Neural progenitor cell (in vitro differentiated cells): ENCODE data around the gene OVAAL. TPM values are rescaled to one million over a fixed set of nuclear protein-coding genes. Genes with fewer than 3 reads are reported as not detected.

ENCODE experiments used
- DNase-seq: peaks from one replicate; pipeline ENCODE4 v3.0.0-alpha.2; 2016; ENCODE audit warnings: low spot score
- H2AFZ ChIP-seq: fragments of 200-600 bp; sonication (generic); replicated peaks from 2 replicates; pipeline ENCODE4 v1.6.1; 2016; ENCODE audit warnings: antibody characterized with exemption
- H3F3A ChIP-seq: fragments of 200-600 bp; sonication (generic); 2 replicates; pipeline ENCODE4 v1.6.1; 2016; ENCODE audit warnings: antibody characterized with exemption, low read depth
- H3K27ac ChIP-seq: fragments of 200-600 bp; sonication (generic); 2 replicates; pipeline ENCODE4 v1.5.1; 2016; ENCODE audit warnings: mild to moderate bottlenecking
- H3K27me3 ChIP-seq: fragments of 200-600 bp; sonication (generic); 2 replicates; pipeline ENCODE4 v1.6.1; 2016; ENCODE audit warnings: mild to moderate bottlenecking, moderate library complexity
- H3K36me3 ChIP-seq: fragments of 200-600 bp; sonication (generic); 2 replicates; pipeline ENCODE4 v1.5.1; 2016
- H3K4me1 ChIP-seq: fragments of 200-600 bp; sonication (generic); 2 replicates; pipeline ENCODE4 v1.6.1; 2016; ENCODE audit warnings: mixed run types
- H3K4me2 ChIP-seq: fragments of 200-600 bp; sonication (generic); 2 replicates; pipeline ENCODE4 v1.6.1; 2016
- H3K4me3 ChIP-seq: fragments of 200-600 bp; sonication (generic); 2 replicates; pipeline ENCODE4 v1.5.1; 2016
- H3K79me2 ChIP-seq: fragments of 200-600 bp; sonication (generic); 2 replicates; pipeline ENCODE4 v1.6.1; 2016; ENCODE audit warnings: low read depth
- H3K9ac ChIP-seq: fragments of 200-600 bp; sonication (generic); 2 replicates; pipeline ENCODE4 v1.6.1; 2016
- H3K9me3 ChIP-seq: fragments of 200-600 bp; sonication (generic); 2 replicates; pipeline ENCODE4 v1.5.1; 2016; ENCODE audit warnings: low read depth
- H4K20me1 ChIP-seq: fragments of 200-600 bp; sonication (generic); 2 replicates; pipeline ENCODE4 v1.6.1; 2016; ENCODE audit warnings: low read depth
- H3K27ac Mint-ChIP-seq: 3 replicates; pipeline ENCODE4 v1.8.0; 2021; ENCODE audit warnings: mixed read lengths
- H3K27me3 Mint-ChIP-seq: 2 replicates; pipeline ENCODE4 v1.8.0; 2022; ENCODE audit warnings: low read depth, mild to moderate bottlenecking, inconsistent platforms, moderate library complexity, mixed read lengths; ENCODE audit not compliant: insufficient read depth
- H3K36me3 Mint-ChIP-seq: 3 replicates; pipeline ENCODE4 v1.8.0; 2021; ENCODE audit warnings: mixed read lengths
- H3K4me1 Mint-ChIP-seq: 3 replicates; pipeline ENCODE4 v1.8.0; 2021; ENCODE audit warnings: mixed read lengths
- H3K4me3 Mint-ChIP-seq: 3 replicates; pipeline ENCODE4 v1.8.0; 2021; ENCODE audit warnings: mild to moderate bottlenecking, moderate library complexity, mixed read lengths
- H3K9me3 Mint-ChIP-seq: 3 replicates; pipeline ENCODE4 v1.8.0; 2020; ENCODE audit warnings: mixed read lengths
- CTCF ChIP-seq: fragments of 200-600 bp; sonication (generic); IDR thresholded peaks from 2 replicates; pipeline ENCODE4 v1.5.1; 2017; ENCODE audit warnings: antibody characterized with exemption, mild to moderate bottlenecking
- EZH2 ChIP-seq: fragments of 200-600 bp; sonication (generic); IDR thresholded peaks from 2 replicates; pipeline ENCODE4 v1.6.1; 2017; ENCODE audit warnings: antibody characterized with exemption, mild to moderate bottlenecking, moderate library complexity
- EZH2phosphoT487 ChIP-seq: fragments of 200-600 bp; sonication (generic); IDR thresholded peaks from 2 replicates; pipeline ENCODE4 v1.6.1; 2017; ENCODE audit warnings: antibody characterized with exemption
- total RNA-seq: library from RNA; depleted of rRNA; stranded (reverse); fragments of >200 nt; gene quantifications from 2 replicates; pipeline ENCODE4 v1.2.3, GENCODE V29; 2015; ENCODE audit warnings: low replicate concordance

OVAAL gene
- total RNA-seq, 1 donor from 2014 or later: not detected

- Histone ChIP-seq H2AFZ (no peak overlapping the region), H3K4me2 (no peak overlapping the region), H3K36me3 (no peaks in the 10 kb centered on the region), H3K4me3 (no peak overlapping the region), H3K79me2 (no peaks in the 10 kb centered on the region), H3K9ac (no peak overlapping the region), H3K4me1 (peaks cover 8% of the 10 kb centered on the region), H4K20me1 (no peaks in the 10 kb centered on the region), H3K27me3 (no peaks in the 10 kb centered on the region), H3F3A (no peaks in the 10 kb centered on the region), H3K9me3 (no peaks in the 10 kb centered on the region), H3K27ac (no peak overlapping the region)
- DNase-seq: no peak
- Mint-ChIP-seq H3K27ac (no peak overlapping the region), H3K4me1 (peaks cover 10% of the 10 kb centered on the region), H3K36me3 (no peaks in the 10 kb centered on the region), H3K4me3 (no peak overlapping the region), H3K27me3 (no peaks in the 10 kb centered on the region), H3K9me3 (peaks cover 3% of the 10 kb centered on the region)
- no peak for TF ChIP-seq EZH2
- TF ChIP-seq EZH2phosphoT487: no peak
- TF ChIP-seq CTCF: no peak
Measured at GRCh38 chr1:180515364-180515763, 43.4 kb upstream of the OVAAL start.

GRCh38 chr1:180515857-180516388, 42.8 kb upstream of the OVAAL start:
- no peaks in the 10 kb centered on the region for H3K79me2 ChIP-seq
- no peak overlapping the region for H3K4me2 ChIP-seq
- no peaks in the 10 kb centered on the region for H4K20me1 ChIP-seq
- no peaks in the 10 kb centered on the region for H3K9me3 Mint-ChIP-seq
- peak; percentile 89 for DNase-seq
- H3K9me3 ChIP-seq: no peaks in the 10 kb centered on the region
- no peak overlapping the region for H3K27ac ChIP-seq
- no peak overlapping the region for H3K9ac ChIP-seq
- peak overlapping the region; percentile 97 for H2AFZ ChIP-seq
- no peaks in the 10 kb centered on the region for H3F3A ChIP-seq
- H3K4me1 ChIP-seq: peaks cover 8% of the 10 kb centered on the region
- no peak overlapping the region for H3K4me3 Mint-ChIP-seq
- no peak overlapping the region for H3K4me3 ChIP-seq
- TF ChIP-seq EZH2: no peak
- TF ChIP-seq CTCF: peak; percentile 87
- peaks cover 10% of the 10 kb centered on the region for H3K4me1 Mint-ChIP-seq
- no peaks in the 10 kb centered on the region for H3K36me3 Mint-ChIP-seq
- H3K36me3 ChIP-seq: no peaks in the 10 kb centered on the region
- H3K27ac Mint-ChIP-seq: no peak overlapping the region
- no peaks in the 10 kb centered on the region for H3K27me3 Mint-ChIP-seq
- H3K27me3 ChIP-seq: no peaks in the 10 kb centered on the region

- H3K9me3 Mint-ChIP-seq: no peaks in the 10 kb centered on the region
- no peaks in the 10 kb centered on the region for H3K9me3 ChIP-seq
- H3K36me3 Mint-ChIP-seq: peaks cover 2% of the 10 kb centered on the region
- H3K27me3 ChIP-seq: no peaks in the 10 kb centered on the region
- no peaks in the 10 kb centered on the region for H3K27me3 Mint-ChIP-seq
- H3K27ac Mint-ChIP-seq: no peak overlapping the region
- H3K4me1 Mint-ChIP-seq: peaks cover 10% of the 10 kb centered on the region
- no peaks in the 10 kb centered on the region for H4K20me1 ChIP-seq
- H3K36me3 ChIP-seq: no peaks in the 10 kb centered on the region
- peak overlapping the region; percentile 50 for H2AFZ ChIP-seq
- DNase-seq: no peak
- TF ChIP-seq EZH2phosphoT487 (no peak), EZH2 (no peak), CTCF (no peak)
- H3K27ac ChIP-seq: no peak overlapping the region
- H3K9ac ChIP-seq: no peak overlapping the region
- H3K4me2 ChIP-seq: no peak overlapping the region
- H3K79me2 ChIP-seq: no peaks in the 10 kb centered on the region
- peaks cover 8% of the 10 kb centered on the region for H3K4me1 ChIP-seq
- no peaks in the 10 kb centered on the region for H3F3A ChIP-seq
- no peak overlapping the region for H3K4me3 Mint-ChIP-seq
- H3K4me3 ChIP-seq: no peak overlapping the region
Measured at GRCh38 chr1:180519846-180520245, 38.9 kb upstream of the OVAAL start.
